Osteocyte (in vitro differentiated cells): ENCODE data around the gene HNRNPD. TPM values are rescaled to one million over a fixed set of nuclear protein-coding genes. Genes with fewer than 3 reads are reported as not detected.

Experiments
- DNase-seq: peaks from one replicate; pipeline ENCODE4 v3.0.0; 2021; ENCODE audit warnings: mixed read lengths; ENCODE audit not compliant: unreplicated experiment; ENCODE audit errors: extremely low spot score
- H3K27ac Mint-ChIP-seq: one replicate; pipeline ENCODE4 v1.8.0; 2021; ENCODE audit warnings: mild to moderate bottlenecking, mixed read lengths; ENCODE audit not compliant: unreplicated experiment
- H3K27me3 Mint-ChIP-seq: one replicate; pipeline ENCODE4 v1.8.0; 2021; ENCODE audit warnings: mixed read lengths; ENCODE audit not compliant: unreplicated experiment
- H3K36me3 Mint-ChIP-seq: one replicate; pipeline ENCODE4 v1.8.0; 2021; ENCODE audit warnings: mixed read lengths; ENCODE audit not compliant: unreplicated experiment
- H3K4me1 Mint-ChIP-seq: one replicate; pipeline ENCODE4 v1.8.0; 2021; ENCODE audit warnings: mixed read lengths; ENCODE audit not compliant: unreplicated experiment
- H3K4me3 Mint-ChIP-seq: one replicate; pipeline ENCODE4 v1.8.0; 2021; ENCODE audit warnings: mild to moderate bottlenecking, moderate library complexity, mixed read lengths; ENCODE audit not compliant: unreplicated experiment
- H3K9me3 Mint-ChIP-seq: one replicate; pipeline ENCODE4 v1.8.0; 2021; ENCODE audit warnings: mixed read lengths; ENCODE audit not compliant: unreplicated experiment
- total RNA-seq: library from RNA; stranded (reverse); gene quantifications from 2 replicates; pipeline ENCODE4 v1.2.1, GENCODE V29; 2021
- TF ChIP-seq, protein P1 (sequence below): fragments of 200-600 bp; sonication (generic); IDR thresholded peaks from 2 replicates; pipeline ENCODE4 v1.5.0; 2021; ENCODE audit warnings: antibody characterized with exemption, mild to moderate bottlenecking, moderate library complexity

Gene HNRNPD
- total RNA-seq, 1 donor from 2014 or later, result 197 TPM

DNA sequence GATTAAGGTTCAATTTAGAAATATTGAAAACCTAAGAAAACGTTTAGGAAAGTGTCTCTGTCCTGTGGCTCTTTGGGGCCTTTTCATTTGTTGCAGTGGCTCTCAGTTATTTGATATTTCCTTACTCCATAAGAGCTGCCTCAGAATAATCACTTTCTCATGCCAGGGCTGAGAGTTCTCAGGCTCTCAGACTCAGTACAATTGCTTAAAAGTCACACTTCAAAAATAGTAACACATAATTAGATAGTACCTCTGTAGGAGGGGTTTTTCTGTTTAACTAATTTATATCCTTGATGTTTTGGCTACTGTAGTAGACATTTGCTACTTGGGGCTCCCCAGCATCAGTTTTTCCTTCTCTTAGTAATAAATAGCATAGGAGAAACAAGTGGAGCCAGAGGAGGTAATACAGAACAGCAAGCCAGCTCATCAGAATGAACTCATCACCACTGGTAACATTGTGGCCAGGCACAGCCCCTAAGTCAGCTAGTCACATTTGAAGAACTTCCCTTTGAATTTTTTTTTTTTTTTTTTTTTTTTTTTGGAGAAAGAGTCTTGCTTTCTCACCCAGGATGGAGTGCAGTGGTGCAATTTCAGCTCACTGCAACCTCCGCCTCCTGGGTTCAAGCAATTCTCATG lies 8.0 kb upstream of the HNRNPD start:
- no peak overlapping the region for H3K4me3 Mint-ChIP-seq
- no peaks in the 10 kb centered on the region for H3K27me3 Mint-ChIP-seq
- H3K9me3 Mint-ChIP-seq, result peaks cover 8% of the 10 kb centered on the region
- no peak for DNase-seq
- peaks cover 8% of the 10 kb centered on the region for H3K4me1 Mint-ChIP-seq
- no peak overlapping the region for H3K27ac Mint-ChIP-seq
- TF ChIP-seq, protein P1, sequence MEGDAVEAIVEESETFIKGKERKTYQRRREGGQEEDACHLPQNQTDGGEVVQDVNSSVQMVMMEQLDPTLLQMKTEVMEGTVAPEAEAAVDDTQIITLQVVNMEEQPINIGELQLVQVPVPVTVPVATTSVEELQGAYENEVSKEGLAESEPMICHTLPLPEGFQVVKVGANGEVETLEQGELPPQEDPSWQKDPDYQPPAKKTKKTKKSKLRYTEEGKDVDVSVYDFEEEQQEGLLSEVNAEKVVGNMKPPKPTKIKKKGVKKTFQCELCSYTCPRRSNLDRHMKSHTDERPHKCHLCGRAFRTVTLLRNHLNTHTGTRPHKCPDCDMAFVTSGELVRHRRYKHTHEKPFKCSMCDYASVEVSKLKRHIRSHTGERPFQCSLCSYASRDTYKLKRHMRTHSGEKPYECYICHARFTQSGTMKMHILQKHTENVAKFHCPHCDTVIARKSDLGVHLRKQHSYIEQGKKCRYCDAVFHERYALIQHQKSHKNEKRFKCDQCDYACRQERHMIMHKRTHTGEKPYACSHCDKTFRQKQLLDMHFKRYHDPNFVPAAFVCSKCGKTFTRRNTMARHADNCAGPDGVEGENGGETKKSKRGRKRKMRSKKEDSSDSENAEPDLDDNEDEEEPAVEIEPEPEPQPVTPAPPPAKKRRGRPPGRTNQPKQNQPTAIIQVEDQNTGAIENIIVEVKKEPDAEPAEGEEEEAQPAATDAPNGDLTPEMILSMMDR, result no peak
- peaks cover 2% of the 10 kb centered on the region for H3K36me3 Mint-ChIP-seq

DNA sequence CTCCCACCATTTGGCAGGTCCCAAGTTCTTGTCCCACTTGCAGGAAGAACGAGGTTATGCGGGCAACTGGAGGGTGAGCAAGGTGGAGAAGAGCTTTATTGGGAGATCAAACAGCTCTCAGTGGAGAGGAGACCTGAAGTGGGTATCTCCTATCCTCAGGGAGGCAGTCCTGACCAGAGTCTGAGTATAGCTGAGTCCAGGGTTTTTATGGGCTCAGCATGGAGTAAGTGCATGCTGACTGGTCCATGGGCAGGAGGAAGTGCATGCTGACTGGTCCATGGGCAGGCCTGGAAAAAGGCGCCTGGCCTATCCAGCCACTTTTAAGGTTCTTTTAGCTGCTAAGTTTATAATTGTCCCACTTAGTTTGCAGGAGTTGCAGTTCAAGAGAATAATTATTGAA lies 7.4 kb upstream of the HNRNPD start:
- H3K27me3 Mint-ChIP-seq, result no peaks in the 10 kb centered on the region
- TF ChIP-seq, protein P1, result no peak
- DNase-seq, result no peak
- H3K9me3 Mint-ChIP-seq, result peaks cover 8% of the 10 kb centered on the region
- H3K4me1 Mint-ChIP-seq, result peaks cover 11% of the 10 kb centered on the region
- no peak overlapping the region for H3K4me3 Mint-ChIP-seq
- no peak overlapping the region for H3K27ac Mint-ChIP-seq
- H3K36me3 Mint-ChIP-seq, result peaks cover 2% of the 10 kb centered on the region

DNA sequence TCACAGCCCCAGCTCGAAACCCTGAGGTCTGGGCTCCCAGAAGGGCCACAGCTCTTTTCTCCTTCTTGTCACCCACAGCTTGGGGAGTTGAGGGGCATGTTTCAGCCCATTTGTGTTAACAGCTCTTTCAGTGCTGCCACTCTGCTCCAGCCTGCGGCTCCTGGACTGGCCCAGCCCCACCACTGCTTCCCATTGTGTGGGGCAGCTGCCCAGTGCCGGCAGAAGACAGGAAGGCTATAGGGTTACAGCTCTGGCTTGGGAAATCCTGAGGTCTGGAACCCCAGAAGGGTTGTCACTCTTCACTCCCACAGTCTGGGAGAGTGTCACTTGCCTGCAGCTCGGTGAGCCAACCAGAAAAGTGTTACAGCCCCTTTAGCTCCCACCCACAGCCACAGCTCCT lies 7.0 kb upstream of the HNRNPD start:
- Mint-ChIP-seq H3K4me1 (peaks cover 15% of the 10 kb centered on the region), H3K9me3 (peaks cover 6% of the 10 kb centered on the region), H3K36me3 (peaks cover 2% of the 10 kb centered on the region), H3K27me3 (no peaks in the 10 kb centered on the region), H3K27ac (no peak overlapping the region), H3K4me3 (no peak overlapping the region)
- no peak for DNase-seq
- TF ChIP-seq, protein P1, result no peak

DNA sequence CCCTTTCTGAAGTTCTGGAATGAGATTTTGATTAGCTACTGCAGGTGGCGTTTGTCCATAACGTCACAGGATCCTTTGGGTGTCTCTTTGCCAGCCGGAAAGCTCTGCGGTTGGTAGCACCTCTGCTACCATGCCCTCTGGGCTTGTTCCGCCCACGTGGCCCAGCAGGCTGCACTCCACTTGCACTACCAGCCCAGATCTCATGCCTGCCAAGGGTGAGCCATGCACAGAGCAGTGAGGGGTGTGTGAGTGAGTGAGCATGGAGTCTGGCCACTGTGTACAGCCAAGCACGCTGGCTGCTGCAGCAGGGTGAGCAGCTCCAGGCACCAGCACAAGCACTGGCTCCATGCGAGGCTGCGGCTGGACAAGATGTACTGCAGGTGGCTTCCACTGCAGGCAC lies 6.6 kb upstream of the HNRNPD start:
- peaks cover 20% of the 10 kb centered on the region for H3K4me1 Mint-ChIP-seq
- H3K27me3 Mint-ChIP-seq, result no peaks in the 10 kb centered on the region
- peaks cover under 1% of the 10 kb centered on the region for H3K9me3 Mint-ChIP-seq
- TF ChIP-seq, protein P1, result no peak
- DNase-seq, result no peak
- no peak overlapping the region for H3K27ac Mint-ChIP-seq
- no peak overlapping the region for H3K4me3 Mint-ChIP-seq
- H3K36me3 Mint-ChIP-seq, result peaks cover 2% of the 10 kb centered on the region

DNA sequence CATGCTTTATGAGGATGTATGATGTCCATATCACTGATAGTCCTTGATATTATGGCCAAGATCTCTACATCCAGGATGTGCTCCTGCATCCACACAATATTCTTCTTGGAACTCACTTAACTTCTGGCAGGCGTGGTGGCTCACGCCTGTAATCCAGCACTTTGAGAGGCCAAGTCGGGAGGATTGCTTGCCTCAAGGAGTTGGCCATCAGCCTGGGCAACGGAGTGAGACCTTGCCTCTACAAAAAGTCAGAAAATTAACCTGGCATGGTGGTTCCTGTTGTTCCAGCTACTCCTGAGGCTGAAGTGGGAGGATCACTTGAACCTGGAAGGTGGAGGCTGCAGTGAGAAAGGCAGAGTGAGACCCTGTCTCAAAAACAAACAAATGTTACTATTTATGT lies 2.3 kb upstream of the HNRNPD start:
- no peaks in the 10 kb centered on the region for H3K27me3 Mint-ChIP-seq
- peaks cover 28% of the 10 kb centered on the region for H3K4me1 Mint-ChIP-seq
- peak overlapping the region; percentile 92 for H3K4me3 Mint-ChIP-seq
- H3K27ac Mint-ChIP-seq, result no peak overlapping the region
- peaks cover 3% of the 10 kb centered on the region for H3K36me3 Mint-ChIP-seq
- TF ChIP-seq, protein P1, result no peak
- H3K9me3 Mint-ChIP-seq, result no peaks in the 10 kb centered on the region
- DNase-seq, result no peak
